ENCODE data around the gene MAP3K7CL.

MAP3K7CL gene

DNA sequence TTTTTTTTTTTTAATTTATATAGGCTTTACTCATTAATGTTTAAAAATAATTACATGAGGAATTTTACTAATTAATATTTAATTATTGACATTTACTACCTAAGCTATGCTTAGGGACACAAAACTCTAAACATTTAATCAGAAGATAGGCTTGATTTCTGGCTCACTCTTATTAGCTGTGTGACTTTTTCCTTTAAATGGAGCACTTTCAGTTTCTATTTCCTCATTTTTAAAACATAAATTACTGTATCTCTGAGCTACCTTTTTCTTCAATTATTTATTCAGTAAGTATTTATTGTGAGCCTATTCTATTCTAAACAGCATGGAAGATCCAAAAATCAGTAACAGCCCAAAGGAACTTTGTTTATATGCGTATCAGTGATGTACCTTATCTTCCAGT lies 40.5 kb downstream of the MAP3K7CL start:
- DNase-seq, result no peak

DNA sequence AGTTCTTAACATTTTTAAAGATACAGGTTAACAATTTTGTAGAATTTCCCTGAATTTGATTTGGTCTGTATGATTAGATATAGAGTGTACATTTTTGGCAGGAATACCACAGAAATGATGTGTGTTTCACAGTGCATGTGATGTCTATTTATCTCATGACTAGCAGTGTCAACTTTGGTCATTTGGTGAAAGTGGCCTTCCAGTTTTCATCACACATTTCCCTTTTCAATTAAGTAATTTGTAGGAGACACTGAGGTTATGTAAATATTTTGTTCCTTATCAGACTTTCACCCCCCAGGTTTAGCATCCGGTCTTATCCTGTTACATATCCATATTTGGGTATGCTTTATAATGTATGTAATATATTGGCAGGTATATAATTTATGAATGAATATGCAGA lies 41.8 kb downstream of the MAP3K7CL start:
- no peak for DNase-seq

DNA sequence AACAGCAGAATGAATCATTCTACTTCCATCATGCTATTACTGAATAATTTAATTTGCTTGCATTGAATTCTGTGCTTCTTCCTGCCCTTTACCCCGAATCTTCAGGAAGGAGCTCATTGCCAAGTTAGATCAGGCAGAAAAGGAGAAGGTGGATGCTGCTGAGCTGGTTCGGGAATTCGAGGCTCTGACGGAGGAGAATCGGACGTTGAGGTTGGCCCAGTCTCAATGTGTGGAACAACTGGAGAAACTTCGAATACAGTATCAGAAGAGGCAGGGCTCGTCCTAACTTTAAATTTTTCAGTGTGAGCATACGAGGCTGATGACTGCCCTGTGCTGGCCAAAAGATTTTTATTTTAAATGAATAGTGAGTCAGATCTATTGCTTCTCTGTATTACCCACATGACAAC lies 44.2 kb downstream of the MAP3K7CL start:
- no peak for DNase-seq

DNA sequence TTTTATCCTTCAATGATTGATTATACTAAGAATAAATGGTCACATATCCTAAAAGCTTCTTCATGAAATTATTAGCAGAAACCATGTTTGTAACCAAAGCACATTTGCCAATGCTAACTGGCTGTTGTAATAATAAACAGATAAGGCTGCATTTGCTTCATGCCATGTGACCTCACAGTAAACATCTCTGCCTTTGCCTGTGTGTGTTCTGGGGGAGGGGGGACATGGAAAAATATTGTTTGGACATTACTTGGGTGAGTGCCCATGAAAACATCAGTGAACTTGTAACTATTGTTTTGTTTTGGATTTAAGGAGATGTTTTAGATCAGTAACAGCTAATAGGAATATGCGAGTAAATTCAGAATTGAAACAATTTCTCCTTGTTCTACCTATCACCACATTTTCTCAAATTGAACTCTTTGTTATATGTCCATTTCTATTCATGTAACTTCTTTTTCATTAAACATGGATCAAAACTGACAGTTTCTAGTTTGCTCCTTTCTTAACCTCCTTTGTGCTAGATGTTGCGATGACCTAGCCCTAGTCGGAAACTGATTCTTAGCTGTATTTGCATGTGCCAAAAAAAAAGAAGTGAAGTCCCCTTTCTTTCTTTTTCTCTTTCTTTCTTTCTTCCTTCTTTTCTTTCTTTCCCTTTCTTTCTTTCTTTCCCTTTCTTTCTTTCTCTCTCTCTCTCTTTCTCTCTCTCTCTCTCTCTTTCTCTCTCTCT lies 45.1 kb downstream of the MAP3K7CL start:
- peak; percentile 30 for DNase-seq

DNA sequence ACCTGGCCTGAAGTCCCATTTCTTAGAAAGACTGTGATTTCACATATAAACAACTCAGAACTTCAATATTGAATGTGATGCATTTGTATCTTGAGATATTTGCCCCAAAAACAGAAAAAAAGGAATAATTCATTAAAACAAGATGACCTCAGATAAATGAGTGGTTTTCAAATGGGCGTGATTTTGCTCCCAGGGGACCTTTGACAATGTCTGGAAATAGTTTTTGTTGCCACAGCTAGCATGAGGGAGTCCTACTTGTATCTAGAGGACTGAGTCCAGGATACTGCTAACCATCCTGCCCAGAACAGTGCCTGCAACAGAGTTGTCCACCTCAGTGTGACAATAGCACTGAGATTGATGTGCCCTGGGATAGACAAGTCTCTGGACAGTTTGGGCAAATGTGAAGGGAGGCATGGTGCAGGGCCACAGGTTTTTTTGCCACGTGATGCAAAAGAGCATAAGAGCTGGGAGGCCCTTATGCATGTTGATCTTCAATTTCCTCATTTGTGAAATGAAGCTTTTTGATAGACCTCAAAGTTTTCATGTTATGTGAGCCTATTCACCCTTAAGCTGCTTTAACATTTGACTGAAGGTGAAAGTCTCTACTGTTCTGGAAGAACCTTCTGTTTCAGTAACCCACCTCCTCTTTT lies 46.2 kb downstream of the MAP3K7CL start:
- DNase-seq, result no peak

DNA sequence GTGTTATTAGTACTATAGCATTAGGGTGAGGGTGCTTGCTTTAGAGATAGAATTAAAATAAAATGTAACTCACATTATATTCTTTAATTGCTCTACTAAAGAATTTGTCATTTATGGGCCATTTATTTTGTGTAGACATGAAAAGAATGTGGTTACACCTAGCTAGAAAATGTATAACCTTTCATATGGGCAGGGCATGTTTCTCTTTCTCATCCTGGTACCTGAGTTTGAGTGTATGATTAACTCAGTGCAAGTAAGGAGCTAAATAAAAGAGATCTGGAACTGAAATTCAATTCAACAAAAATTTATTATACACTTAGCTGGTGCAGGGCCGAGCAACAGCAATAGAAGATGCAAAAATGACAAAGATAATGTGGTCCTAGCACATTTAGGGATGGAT lies 47.4 kb downstream of the MAP3K7CL start:
- no peak for DNase-seq

DNA sequence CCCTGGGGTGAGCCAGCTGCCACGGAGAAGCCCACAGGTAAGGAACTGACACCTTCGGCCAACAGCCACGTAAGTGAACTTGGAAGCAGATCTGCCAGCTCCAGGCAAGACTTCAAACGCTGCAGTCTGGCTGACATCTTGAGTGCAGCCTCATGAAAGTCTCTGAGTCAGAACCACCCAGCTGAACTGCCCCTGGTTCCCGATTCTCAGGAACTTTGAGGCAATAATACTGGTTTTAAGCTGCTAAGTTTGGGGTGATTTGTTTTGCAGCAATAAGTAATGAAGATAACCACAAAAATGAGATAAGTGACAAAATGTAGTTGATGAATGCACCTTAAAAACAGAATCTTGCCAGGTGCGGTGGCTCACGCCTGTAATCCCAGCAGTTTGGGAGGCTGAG lies 48.5 kb downstream of the MAP3K7CL start:
- no peak for DNase-seq

DNA sequence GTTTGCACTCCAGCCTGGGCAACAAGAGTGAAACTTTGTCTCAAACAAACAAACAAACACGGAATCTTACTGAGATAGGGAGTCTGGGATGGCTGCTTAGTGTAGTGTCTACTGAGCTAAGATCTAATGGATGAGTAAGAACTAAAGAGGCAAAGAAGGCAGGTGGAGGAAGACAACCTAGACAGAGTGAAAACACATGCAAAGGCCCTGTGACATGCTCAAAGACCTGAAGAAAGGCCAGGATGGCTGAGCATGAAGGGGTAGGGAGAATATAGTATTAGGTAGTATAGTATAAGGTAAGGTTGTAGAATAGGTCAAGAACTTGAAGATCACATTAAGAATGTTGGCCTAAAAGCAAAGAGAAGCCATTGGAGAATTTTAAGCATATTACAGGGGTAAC lies 49.1 kb downstream of the MAP3K7CL start:
- no peak for DNase-seq

DNA sequence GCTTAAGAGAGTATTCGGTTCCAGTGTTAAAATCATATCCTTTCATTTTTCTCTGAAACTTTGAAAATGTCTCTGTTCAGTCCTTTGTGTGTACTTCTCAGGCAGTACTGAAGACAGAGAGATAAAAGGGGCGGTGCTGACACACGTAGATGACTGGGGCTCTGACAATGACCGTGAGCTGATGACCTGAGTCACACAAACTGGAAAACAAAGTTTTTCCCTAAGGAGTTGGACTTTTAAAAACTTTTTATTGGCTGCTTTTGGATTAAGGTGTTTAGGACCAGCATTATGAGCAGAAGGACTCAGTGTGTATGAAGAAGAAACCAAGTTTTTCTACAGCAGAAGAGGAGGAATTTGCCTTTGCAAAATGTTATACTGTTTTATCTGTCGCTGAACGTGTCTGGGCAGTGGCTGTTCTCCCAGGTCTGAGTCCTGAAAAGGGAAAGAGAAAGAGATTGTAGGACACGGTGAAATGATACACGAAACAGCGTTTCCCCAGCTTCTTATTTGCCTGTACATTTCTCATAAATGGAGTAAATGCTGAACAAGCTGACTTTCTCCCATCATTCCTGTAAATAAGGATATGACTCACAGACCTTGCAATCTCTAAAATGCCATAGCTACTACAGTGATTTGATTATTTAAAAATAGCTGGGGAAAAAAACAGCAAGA lies 51.5 kb downstream of the MAP3K7CL start:
- peak; percentile 92 for DNase-seq

DNA sequence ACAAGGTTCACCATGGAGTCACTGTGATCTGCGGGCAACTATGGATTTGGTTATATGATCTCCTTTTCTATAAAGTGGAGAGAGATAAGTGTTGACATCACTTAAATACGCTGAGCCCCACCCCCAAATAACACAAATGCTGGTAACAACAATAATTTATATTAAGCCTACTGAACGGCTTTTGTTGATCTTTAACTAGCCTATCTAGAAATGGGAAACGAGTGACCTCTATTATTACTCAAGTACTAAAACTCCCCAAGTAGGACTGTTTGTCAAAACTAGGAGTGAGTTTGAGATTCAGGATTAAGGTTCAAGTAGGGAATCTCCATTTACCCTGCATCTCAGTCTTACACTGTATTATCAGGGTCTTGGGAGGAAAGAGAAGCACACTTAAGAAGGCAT lies 52.2 kb downstream of the MAP3K7CL start:
- DNase-seq, result no peak

DNA sequence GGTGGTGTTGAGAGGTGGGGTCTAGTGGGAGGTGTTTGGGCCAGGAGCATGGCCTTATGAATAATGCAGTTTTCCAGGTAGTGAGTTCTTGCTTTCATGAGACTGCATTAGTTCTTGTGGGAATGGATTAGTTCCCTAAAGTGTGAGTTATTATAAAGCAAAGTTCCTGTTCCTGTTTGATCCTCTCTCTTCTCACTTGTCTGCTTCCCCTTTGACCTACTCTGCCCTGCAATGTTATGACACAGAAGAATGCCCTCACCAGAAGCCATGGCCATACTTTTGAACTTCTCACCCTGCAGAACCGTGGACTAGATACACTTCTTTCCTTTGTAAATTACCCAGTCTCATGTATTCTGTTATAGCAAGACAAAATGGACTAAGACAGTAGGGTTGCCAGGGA lies 53.6 kb downstream of the MAP3K7CL start:
- no peak for DNase-seq

DNA sequence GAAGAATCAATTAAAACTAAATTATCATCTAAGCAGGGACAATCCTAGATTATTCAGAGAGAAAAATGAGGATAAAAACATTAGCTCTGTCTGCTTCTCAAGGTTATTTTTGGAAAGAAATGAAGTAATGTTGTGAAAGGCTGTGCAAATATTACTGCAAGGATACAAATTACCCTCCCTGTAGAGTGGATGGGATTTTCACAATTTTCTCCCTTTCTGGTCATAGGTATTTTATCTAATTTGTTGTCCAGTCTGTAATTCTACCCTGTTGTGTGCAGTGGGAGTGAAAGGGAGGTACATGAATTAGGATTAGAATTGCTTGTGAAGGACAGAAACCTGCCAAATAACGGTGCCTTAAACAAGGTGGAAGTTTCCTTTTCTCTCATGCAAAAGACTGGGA lies 54.7 kb downstream of the MAP3K7CL start:
- DNase-seq, result no peak

DNA sequence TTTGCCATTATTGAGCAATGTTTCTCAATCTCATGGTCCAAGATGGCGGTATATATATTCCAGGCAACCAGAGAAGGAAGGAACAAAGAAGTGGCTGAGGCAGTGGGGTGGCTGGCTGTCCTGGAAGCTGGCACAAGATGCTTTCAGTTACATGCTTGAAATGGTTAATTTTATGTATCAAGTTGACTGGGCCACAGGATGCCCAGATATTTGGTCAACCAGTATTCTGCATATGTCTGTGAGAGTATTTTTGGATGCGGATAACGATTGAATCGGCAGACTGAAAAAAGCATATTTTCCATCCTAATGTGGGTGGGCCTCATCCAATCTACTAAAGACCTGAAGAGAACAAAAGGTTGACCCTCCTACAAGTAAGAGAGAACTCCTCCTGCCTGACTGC lies 55.2 kb downstream of the MAP3K7CL start:
- DNase-seq, result no peak

DNA sequence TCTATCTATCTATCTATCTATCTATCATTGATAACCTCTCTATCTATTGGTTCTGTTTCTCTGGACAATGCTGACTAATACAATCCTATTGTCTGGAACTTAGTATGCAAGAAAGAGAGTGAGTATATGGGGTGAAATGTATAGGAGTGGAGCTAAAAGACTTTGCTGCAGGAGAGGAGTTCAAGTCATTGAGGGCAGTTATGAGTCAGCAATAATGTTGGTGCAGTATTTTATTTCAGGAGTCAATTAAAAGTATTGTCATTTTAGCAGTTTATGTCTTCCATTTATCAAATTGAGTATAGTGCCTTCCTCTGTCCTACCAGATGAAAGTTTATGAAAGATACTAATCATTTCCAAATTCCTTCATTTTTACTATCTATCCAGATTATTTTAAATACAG lies 55.8 kb downstream of the MAP3K7CL start:
- peak; percentile 33 for DNase-seq

DNA sequence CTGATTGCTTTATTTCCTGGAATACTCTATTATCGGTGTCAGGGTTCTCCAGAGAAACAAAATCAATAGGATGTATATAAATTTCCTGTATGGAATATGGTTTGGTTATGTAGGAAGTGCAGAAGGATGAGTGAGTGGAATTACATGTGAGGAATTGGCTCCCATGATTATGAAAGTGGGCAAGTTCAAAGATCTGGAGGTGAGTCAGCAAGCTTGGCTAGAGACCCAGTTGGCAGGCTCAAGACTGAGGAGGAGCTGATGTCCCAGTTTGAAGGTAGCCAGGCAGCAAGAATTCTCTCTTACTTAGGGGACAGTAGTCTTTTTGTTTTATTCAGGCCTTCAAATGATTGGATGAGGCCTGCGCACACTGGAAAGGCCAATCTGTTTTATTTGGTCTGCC lies 57.5 kb downstream of the MAP3K7CL start:
- peak; percentile 92 for DNase-seq

DNA sequence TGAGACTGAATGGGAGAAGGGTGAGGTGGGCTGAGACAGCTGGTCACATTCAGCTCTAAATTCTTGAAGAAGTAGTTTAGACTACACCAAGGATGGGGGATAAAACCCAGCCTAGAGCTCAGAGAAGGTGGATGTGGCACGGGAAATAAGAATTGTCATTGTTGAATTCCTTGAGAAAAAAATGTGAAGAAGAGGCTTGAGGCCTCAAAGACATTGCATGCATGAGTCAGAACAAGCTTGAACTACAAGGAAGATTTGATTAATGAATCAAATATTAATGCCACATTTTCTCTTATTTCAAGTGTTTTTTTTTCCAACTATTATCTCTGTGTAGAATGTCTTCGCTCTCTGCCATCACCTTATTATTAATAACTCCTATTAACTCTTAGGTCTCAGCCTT lies 58.9 kb downstream of the MAP3K7CL start:
- peak; percentile 67 for DNase-seq

DNA sequence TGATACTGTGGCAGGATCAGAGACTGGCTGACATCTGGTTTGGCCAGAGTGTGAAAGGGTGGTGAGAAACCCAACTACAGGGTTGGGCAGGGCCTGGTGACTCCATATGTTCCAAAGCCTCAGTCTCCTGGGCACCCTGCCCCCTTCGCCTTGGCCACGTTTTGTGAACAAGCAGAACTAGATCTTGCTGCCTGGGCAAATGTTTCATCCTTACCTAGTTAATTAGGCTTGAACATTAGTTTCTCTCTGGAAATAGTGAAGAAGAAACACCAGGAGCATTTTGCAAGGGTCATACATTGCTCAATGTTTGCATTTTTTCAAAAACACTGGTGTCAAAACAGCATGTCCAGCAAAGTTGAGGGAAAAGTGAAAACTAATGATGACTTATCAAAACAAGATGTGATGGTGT lies 60.5 kb downstream of the MAP3K7CL start:
- peak; percentile 83 for DNase-seq

DNA sequence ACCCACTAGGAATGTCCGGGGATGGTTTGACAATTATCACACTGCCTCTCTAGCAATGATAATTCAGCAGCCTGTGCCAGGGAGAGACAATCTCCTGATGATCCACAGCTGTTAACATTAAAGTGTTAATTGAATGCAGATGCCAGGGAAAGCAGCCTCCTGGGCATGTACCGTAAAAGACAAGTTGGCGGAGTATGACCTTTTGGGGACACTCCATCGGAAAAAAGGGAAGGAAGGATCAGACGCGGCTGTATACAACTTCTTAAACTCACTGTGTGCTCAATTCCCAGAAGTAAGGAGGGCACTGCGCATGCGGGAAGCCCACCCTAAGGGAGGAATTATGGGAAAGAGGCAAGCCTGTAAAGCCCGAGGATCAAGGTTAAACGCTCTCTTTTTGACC lies 62.6 kb downstream of the MAP3K7CL start:
- peak; percentile 65 for DNase-seq

DNA sequence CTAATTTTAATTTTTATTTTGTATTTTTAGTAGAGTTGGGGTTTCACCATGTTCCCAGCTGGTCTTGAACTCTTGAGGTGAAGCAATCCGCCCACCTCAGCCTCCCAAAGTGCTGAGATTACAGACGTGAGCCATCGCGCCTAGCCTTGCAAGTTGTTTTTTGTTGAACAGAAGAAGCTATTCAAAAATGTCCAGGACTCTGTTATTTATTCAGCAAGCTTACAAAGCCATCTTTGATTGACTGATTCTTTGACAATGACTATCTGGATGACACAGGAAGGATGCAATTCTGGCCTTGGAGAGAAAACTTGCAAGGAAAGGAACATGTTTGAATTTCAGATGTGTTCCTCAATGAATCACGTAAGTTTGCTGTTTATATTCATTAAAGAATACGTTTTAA lies 63.5 kb downstream of the MAP3K7CL start:
- DNase-seq, result no peak

DNA sequence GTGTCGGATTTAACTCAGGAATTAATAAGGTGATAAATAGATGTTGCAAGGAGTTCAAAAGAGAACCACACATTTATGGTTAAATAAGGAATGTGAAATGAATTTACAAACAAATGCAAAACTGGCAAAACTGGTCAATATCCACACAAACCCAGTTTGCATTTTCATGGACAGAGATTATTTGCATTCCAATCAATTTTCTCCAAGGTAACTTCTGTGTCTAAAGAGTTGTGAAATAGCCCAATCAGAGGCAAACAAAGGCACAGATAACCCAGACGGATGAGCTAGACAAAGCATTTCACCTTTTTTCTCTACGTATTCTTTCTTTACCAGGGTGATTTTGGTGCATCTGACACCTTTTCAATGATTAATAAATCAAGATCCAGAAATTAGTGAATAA lies 63.9 kb downstream of the MAP3K7CL start:
- no peak for DNase-seq

DNA sequence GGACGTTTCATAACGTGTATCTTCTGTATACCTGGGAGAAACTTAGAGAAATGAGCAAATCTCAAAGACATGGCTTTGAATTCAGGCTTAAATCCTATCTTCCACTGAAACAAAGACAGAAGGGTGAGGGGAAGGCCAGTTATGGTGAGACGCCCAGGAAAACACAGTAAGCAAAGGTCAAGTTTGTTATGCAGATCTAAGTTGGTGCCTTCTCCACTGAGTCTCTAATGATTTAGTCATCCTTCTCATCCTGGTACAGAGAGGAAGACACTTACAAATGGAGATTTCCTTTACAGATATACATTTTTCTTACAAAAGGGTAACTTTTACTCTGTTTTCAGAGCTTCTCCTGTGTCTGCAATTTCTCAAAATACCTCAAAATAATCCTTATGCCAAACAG lies 64.4 kb downstream of the MAP3K7CL start:
- no peak for DNase-seq

DNA sequence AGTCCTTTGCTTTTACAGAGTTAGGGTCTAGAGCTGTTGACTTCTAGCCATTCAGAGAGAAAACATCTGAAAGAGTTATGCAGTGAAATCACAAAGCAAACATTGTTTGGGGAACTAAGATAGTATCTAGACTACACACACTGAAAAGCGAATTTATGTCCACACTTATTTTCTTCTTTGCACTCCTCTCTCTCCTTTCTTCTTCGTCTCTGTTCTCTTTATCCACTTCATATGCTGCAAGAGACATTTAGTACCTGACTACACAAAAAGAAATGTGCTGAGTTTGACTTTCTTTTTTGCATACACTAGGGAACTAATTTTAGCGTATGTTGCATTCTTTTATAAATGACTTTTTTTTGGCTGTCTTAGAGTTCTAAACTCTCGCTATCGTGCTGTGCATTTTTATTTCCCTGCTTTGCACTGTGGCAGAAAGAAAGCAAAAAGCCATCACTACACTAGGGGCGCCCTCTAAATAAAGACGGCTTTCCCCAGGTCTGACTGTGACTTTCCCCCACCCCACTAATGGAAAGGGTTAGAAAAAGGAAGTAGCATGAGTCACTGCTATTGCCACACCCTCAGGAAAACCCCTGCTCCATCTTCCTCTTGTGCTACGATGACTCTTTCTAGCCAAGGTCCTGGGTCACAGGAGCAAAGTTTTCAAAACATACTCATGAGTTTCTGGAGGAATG lies 65.7 kb downstream of the MAP3K7CL start:
- peak; percentile 90 for DNase-seq

DNA sequence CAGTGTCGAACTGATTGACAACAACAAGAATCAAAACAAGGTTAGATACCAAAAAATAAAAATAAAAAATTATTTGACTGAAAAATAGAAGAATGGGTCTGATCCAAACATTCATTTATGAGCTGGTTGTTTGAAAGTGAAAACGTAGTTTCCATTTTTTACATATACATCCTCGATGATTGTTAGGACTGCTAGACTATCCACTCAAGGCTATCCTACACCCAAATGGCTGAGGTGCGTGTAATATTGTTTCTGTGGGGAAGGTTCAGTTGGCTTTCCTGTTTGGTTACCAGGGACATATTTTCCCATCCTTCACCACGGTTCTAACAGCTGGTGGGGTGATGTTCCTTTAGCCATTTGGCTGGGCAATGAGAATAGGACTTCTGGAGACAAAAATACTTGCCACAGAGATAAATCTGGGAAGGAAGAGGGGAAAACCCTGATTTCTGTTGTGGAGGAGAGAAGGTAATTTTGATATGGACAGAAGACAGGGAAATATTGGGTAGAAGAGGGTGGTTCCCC lies 66.3 kb downstream of the MAP3K7CL start:
- DNase-seq, result no peak

DNA sequence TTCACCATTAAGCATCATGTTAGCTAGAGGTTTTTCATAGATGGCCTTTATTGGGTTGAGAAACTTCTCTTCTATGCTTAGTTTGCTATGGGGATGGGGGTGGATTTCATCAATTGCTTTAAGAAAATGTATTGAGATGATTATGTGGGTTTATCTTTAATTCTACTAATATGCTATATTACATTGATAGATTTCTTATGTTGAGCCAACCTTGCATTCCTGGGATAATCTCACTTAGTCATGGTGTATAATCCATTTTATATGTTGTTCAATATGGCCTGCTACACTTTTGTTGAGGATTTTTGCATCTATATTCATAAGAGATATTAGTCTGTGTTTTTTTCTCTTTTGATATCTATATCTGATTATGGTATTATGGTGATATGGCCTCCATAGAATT lies 70.7 kb downstream of the MAP3K7CL start:
- DNase-seq, result no peak
